ENCODE measurements around the gene TRPM2. TPM values are rescaled to one million over a fixed set of nuclear protein-coding genes. Genes with fewer than 3 reads are reported as not detected.

TRPM2 gene
- total RNA-seq, 5 donors from 2014 or later (not counting 1 experiment from before 2014, with no cell fraction given): 1.2 to 8.6 (median 3.6) TPM

DNA sequence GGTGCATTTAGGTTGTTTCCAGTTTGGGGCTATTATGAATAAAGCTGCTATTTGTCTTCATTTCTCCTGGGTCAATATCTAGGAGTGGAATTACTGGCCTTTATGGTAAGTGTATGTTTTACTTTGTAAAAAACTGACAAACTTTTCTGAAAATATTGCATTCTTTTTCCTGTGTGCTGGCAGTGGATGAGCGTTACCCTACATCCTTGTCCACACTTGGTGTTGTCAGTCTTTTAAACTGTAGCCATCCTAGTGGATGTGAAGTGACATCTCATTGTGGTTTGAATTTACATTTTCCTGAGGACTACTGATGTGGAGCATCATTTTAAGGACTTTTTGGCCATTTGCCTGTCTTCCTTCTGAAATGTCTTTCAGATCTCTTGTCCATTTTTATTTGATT, 35.9 kb downstream of the TRPM2 start:
- no CpG with 5 or more reads among the region's 1 CpG for WGBS (ENCODE audit: insufficient coverage)
- H3K9me3 ChIP-seq: peaks cover 1% of the 10 kb centered on the region
- no peak overlapping the region for H3K4me3 ChIP-seq (ENCODE audit: control insufficient read depth in 1 of 2, extremely low read depth in 1 of 2, low read length in 1 of 2)
- Mint-ChIP-seq H3K9me3 (peaks cover 4 to 21% (median 20%) of the 10 kb centered on the region in 3 donors), H3K36me3 (peaks cover 23% of the 10 kb centered on the region), H3K4me1 (no peaks in the 10 kb centered on the region), H3K27ac (no peak overlapping the region), H3K27me3 (no peaks in the 10 kb centered on the region), H3K4me3 (no peak overlapping the region)
- CTCF ChIA-PET: no interaction called here
- no peak for DNase-seq
- POLR2A ChIA-PET: no interaction called here
- no peak for ATAC-seq (replicated peaks in 1 of 4)
- no peak overlapping the region for H3K27ac ChIP-seq (ENCODE audit: low read length)
- H3K4me1 ChIP-seq (ENCODE audit: control insufficient read depth in 1 of 2, extremely low read depth in 1 of 2, insufficient read depth in 2 of 2, low read length in 2 of 2): no peaks in the 10 kb centered on the region
- H3K27me3 ChIP-seq (replicated peaks in 1 of 2; ENCODE audit: control insufficient read depth in 2 of 2, extremely low read depth in 1 of 2, insufficient read depth in 2 of 2, low read length in 1 of 2): peaks cover 0 to 2% of the 10 kb centered on the region in 2 experiments
- H3K36me3 ChIP-seq (ENCODE audit: control insufficient read depth in 2 of 2, extremely low read depth in 1 of 2, insufficient read depth in 1 of 2, low read length in 1 of 2): no peaks in the 10 kb centered on the region

DNA sequence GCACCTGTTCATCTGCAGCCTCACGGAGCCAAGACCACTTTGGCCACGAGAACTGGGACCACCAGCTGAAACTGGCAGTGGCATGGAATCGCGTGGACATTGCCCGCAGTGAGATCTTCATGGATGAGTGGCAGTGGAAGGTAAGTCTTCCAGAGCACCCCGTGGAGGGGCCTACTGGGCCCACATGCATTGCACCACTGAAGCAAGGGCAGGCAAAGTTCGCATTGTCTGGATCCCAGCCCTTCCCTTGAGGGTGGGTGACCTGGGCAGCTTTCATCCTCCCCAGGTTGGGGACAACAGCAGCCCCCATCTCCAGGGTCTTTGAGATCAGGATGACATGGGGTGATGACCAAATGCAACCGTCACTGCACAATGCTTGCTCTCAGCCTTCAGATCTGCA, 37.5 kb downstream of the TRPM2 start:
- Histone ChIP-seq H3K4me3 (ENCODE audit: control insufficient read depth in 1 of 2, extremely low read depth in 1 of 2, low read length in 1 of 2) (no peak overlapping the region), H3K36me3 (ENCODE audit: control insufficient read depth in 2 of 2, extremely low read depth in 1 of 2, insufficient read depth in 1 of 2, low read length in 1 of 2) (no peaks in the 10 kb centered on the region), H3K27me3 (replicated peaks in 1 of 2; ENCODE audit: control insufficient read depth in 2 of 2, extremely low read depth in 1 of 2, insufficient read depth in 2 of 2, low read length in 1 of 2) (peaks cover 0 to 5% of the 10 kb centered on the region in 2 experiments), H3K9me3 (no peaks in the 10 kb centered on the region), H3K4me1 (ENCODE audit: control insufficient read depth in 1 of 2, extremely low read depth in 1 of 2, insufficient read depth in 2 of 2, low read length in 2 of 2) (no peaks in the 10 kb centered on the region), H3K27ac (ENCODE audit: low read length) (no peak overlapping the region)
- Mint-ChIP-seq H3K4me3 (no peak overlapping the region), H3K27me3 (no peaks in the 10 kb centered on the region), H3K36me3 (peaks cover 11% of the 10 kb centered on the region), H3K27ac (no peak overlapping the region), H3K4me1 (no peaks in the 10 kb centered on the region), H3K9me3 (peaks cover 0 to 5% (median 5%) of the 10 kb centered on the region in 3 donors)
- ATAC-seq (replicated peaks in 1 of 4) (no peak), DNase-seq (peak in 1 of 35 experiments; percentile 5)
- CTCF ChIA-PET: no interaction called here
- 93% methylated on average over 6 of the region's 8 CpGs for WGBS (ENCODE audit: insufficient coverage)
- POLR2A ChIA-PET: interaction anchor here (0.5 to 0.7 kb wide), 2 partner anchors 11 to 52 kb away, joined by 3 read pairs; partner anchors contain the start of gene CFAP410 (in 1 of the 2)

- no peaks in the 10 kb centered on the region for H3K4me1 Mint-ChIP-seq
- H3K9me3 Mint-ChIP-seq: peaks cover 0 to 2% (median 1%) of the 10 kb centered on the region in 3 donors
- CTCF ChIA-PET: no interaction called here
- Histone ChIP-seq H3K4me1 (ENCODE audit: control insufficient read depth in 1 of 2, extremely low read depth in 1 of 2, insufficient read depth in 2 of 2, low read length in 2 of 2) (no peaks in the 10 kb centered on the region), H3K9me3 (no peaks in the 10 kb centered on the region), H3K27me3 (replicated peaks in 1 of 2; ENCODE audit: control insufficient read depth in 2 of 2, extremely low read depth in 1 of 2, insufficient read depth in 2 of 2, low read length in 1 of 2) (peaks cover 0 to 5% of the 10 kb centered on the region in 2 experiments), H3K27ac (ENCODE audit: low read length) (no peak overlapping the region), H3K4me3 (ENCODE audit: control insufficient read depth in 1 of 2, extremely low read depth in 1 of 2, low read length in 1 of 2) (no peak overlapping the region), H3K36me3 (ENCODE audit: control insufficient read depth in 2 of 2, extremely low read depth in 1 of 2, insufficient read depth in 1 of 2, low read length in 1 of 2) (no peaks in the 10 kb centered on the region)
- H3K27ac Mint-ChIP-seq: no peak overlapping the region
- H3K36me3 Mint-ChIP-seq: peaks cover 7% of the 10 kb centered on the region
- no peak for ATAC-seq (replicated peaks in 1 of 4)
- 87% methylated on average over 17 of the region's 34 CpGs for WGBS (ENCODE audit: insufficient coverage)
- DNase-seq: peak in 1 of 35 experiments; percentile 3
- POLR2A ChIA-PET: interaction anchor here (0.5 to 0.7 kb wide), 2 partner anchors 10 to 52 kb away, joined by 3 read pairs; partner anchors contain the start of gene CFAP410 (in 1 of the 2)
- H3K27me3 Mint-ChIP-seq: no peaks in the 10 kb centered on the region
- no peak overlapping the region for H3K4me3 Mint-ChIP-seq
These were observed 38.1 kb downstream of the TRPM2 start for GRCh38 chr21:44391345-44392091.

DNA sequence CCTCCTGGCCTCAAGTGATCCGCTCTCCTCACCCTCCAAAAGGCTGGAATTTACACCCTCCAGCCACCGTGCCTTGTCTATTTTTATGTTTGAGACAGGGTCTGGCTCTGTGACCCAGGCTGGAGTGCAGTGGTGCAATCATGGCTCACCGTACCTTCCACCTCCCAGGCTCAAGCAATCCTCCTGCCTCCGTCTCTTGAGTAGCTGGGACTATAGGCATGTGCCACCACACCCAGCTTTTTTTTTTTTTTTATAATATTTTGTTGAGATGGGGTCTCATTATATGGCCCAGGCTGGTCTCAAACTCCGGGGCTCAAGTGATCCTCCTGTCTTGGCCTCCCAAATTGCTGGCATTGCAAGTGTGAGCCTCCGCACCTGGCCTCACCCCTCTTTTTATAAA, 38.8 kb downstream of the TRPM2 start:
- ATAC-seq (replicated peaks in 1 of 4) (no peak), DNase-seq (no peak)
- H3K27me3 Mint-ChIP-seq: no peaks in the 10 kb centered on the region
- no CpG with 5 or more reads among the region's 6 CpGs for WGBS (ENCODE audit: insufficient coverage)
- Histone ChIP-seq H3K27me3 (replicated peaks in 1 of 2; ENCODE audit: control insufficient read depth in 2 of 2, extremely low read depth in 1 of 2, insufficient read depth in 2 of 2, low read length in 1 of 2) (peaks cover 0 to 5% of the 10 kb centered on the region in 2 experiments), H3K36me3 (ENCODE audit: control insufficient read depth in 2 of 2, extremely low read depth in 1 of 2, insufficient read depth in 1 of 2, low read length in 1 of 2) (no peaks in the 10 kb centered on the region), H3K4me1 (ENCODE audit: control insufficient read depth in 1 of 2, extremely low read depth in 1 of 2, insufficient read depth in 2 of 2, low read length in 2 of 2) (no peaks in the 10 kb centered on the region), H3K4me3 (ENCODE audit: control insufficient read depth in 1 of 2, extremely low read depth in 1 of 2, low read length in 1 of 2) (no peak overlapping the region), H3K27ac (ENCODE audit: low read length) (no peak overlapping the region), H3K9me3 (no peaks in the 10 kb centered on the region)
- no peaks in the 10 kb centered on the region for H3K4me1 Mint-ChIP-seq
- ChIA-PET POLR2A (no interaction called here), CTCF (no interaction called here)
- no peak overlapping the region for H3K4me3 Mint-ChIP-seq
- no peaks in the 10 kb centered on the region for H3K9me3 Mint-ChIP-seq
- peaks cover 7% of the 10 kb centered on the region for H3K36me3 Mint-ChIP-seq
- no peak overlapping the region for H3K27ac Mint-ChIP-seq

- Mint-ChIP-seq H3K27ac (no peak overlapping the region), H3K4me1 (no peaks in the 10 kb centered on the region), H3K27me3 (no peaks in the 10 kb centered on the region), H3K9me3 (no peaks in the 10 kb centered on the region), H3K4me3 (no peak overlapping the region), H3K36me3 (peaks cover 7% of the 10 kb centered on the region)
- no CpG with 5 or more reads among the region's 2 CpGs for WGBS (ENCODE audit: insufficient coverage)
- ChIA-PET CTCF (no interaction called here), POLR2A (interaction anchor here in 1 of 2 donors (0.5 kb wide), 1 partner anchor 60 kb away, joined by 3 read pairs; no protein-coding TSS in a partner anchor)
- Histone ChIP-seq H3K27ac (ENCODE audit: low read length) (no peak overlapping the region), H3K36me3 (ENCODE audit: control insufficient read depth in 2 of 2, extremely low read depth in 1 of 2, insufficient read depth in 1 of 2, low read length in 1 of 2) (no peaks in the 10 kb centered on the region), H3K9me3 (no peaks in the 10 kb centered on the region), H3K4me1 (ENCODE audit: control insufficient read depth in 1 of 2, extremely low read depth in 1 of 2, insufficient read depth in 2 of 2, low read length in 2 of 2) (no peaks in the 10 kb centered on the region), H3K27me3 (replicated peaks in 1 of 2; ENCODE audit: control insufficient read depth in 2 of 2, extremely low read depth in 1 of 2, insufficient read depth in 2 of 2, low read length in 1 of 2) (peaks cover 0 to 5% of the 10 kb centered on the region in 2 experiments), H3K4me3 (ENCODE audit: control insufficient read depth in 1 of 2, extremely low read depth in 1 of 2, low read length in 1 of 2) (no peak overlapping the region)
- ATAC-seq (replicated peaks in 1 of 4) (no peak), DNase-seq (no peak)
These were observed 39.5 kb downstream of the TRPM2 start for GRCh38 chr21:44392916-44393315.

DNA sequence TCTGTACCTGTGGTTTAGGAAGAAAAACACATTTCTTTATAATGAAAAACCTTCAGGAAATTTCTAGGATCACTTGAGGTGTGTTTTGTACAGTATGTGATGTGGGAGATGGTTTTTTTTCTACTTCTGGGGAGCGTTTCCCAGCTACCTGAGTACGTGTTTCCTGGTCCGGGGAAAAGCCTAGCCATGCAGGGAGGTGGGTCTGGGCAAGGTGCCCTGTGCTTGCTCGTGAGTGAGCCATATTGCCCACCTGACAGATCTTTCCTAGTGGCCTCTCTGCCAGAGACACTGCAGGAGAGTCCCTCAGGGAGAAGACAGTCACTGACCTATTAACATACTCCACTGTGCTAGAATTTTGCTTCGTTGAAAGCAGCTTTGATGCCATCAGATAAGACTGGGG, 41.3 kb downstream of the TRPM2 start:
- no peaks in the 10 kb centered on the region for H3K9me3 ChIP-seq
- POLR2A ChIA-PET: no interaction called here
- DNase-seq: peak in 1 of 35 experiments; percentile 1
- H3K27me3 Mint-ChIP-seq: no peaks in the 10 kb centered on the region
- no peaks in the 10 kb centered on the region for H3K4me1 ChIP-seq (ENCODE audit: control insufficient read depth in 1 of 2, extremely low read depth in 1 of 2, insufficient read depth in 2 of 2, low read length in 2 of 2)
- 68% methylated on average over 4 of the region's 5 CpGs for WGBS (ENCODE audit: insufficient coverage)
- H3K27ac ChIP-seq (ENCODE audit: low read length): no peak overlapping the region
- H3K4me3 ChIP-seq (ENCODE audit: control insufficient read depth in 1 of 2, extremely low read depth in 1 of 2, low read length in 1 of 2): no peak overlapping the region
- H3K36me3 Mint-ChIP-seq: peaks cover 7% of the 10 kb centered on the region
- no peaks in the 10 kb centered on the region for H3K4me1 Mint-ChIP-seq
- no peaks in the 10 kb centered on the region for H3K9me3 Mint-ChIP-seq
- H3K4me3 Mint-ChIP-seq: no peak overlapping the region
- CTCF ChIA-PET: no interaction called here
- H3K36me3 ChIP-seq (ENCODE audit: control insufficient read depth in 2 of 2, extremely low read depth in 1 of 2, insufficient read depth in 1 of 2, low read length in 1 of 2): no peaks in the 10 kb centered on the region
- ATAC-seq (replicated peaks in 1 of 4): no peak
- no peak overlapping the region for H3K27ac Mint-ChIP-seq
- peaks cover 0 to 5% of the 10 kb centered on the region in 2 experiments for H3K27me3 ChIP-seq (replicated peaks in 1 of 2; ENCODE audit: control insufficient read depth in 2 of 2, extremely low read depth in 1 of 2, insufficient read depth in 2 of 2, low read length in 1 of 2)
